HepG2 (cell line): Measurements from ENCODE around the gene MMP24OS. TPM values are rescaled to one million over a fixed set of nuclear protein-coding genes. Genes with fewer than 3 reads are reported as not detected.

Source experiments
- ARID2 ChIP-seq: sonication (generic); formaldehyde crosslinking; IDR thresholded peaks from 2 replicates; pipeline ENCODE4 v1.8.1; 2022; ENCODE audit warnings: mild to moderate bottlenecking, missing genetic modification reagents, borderline replicate concordance
- BRD4 ChIP-seq: sonication (generic); formaldehyde crosslinking; IDR thresholded peaks from 2 replicates; pipeline ENCODE4 v1.4.0; 2020; ENCODE audit warnings: missing genetic modification reagents
- CEBPG ChIP-seq: IDR thresholded peaks from 2 replicates; pipeline ENCODE4 v1.6.1; 2016
- CREB1 ChIP-seq, 2 experiments: fragments of 450-650 bp in 1 of 2; IDR thresholded peaks; 2 replicates each; pipeline ENCODE4 v1.6.1; 2016 to 2017; ENCODE audit warnings: control low read depth in 1 of 2, mild to moderate bottlenecking in 1 of 2, missing compliant biosample characterization in 1 of 2, missing genetic modification characterization in 1 of 2
- GZF1 ChIP-seq: sonication (generic); formaldehyde crosslinking; IDR thresholded peaks from 2 replicates; pipeline ENCODE4 v1.5.1; 2020; ENCODE audit warnings: mild to moderate bottlenecking, missing genetic modification reagents
- HOXA7 ChIP-seq: sonication (generic); formaldehyde crosslinking; IDR thresholded peaks from 2 replicates; pipeline ENCODE4 v1.8.1; 2022; ENCODE audit warnings: mild to moderate bottlenecking, missing genetic modification reagents, moderate library complexity
- IRF9 ChIP-seq: sonication (generic); formaldehyde crosslinking; IDR thresholded peaks from 2 replicates; pipeline ENCODE4 v1.8.0; 2022; ENCODE audit warnings: missing genetic modification reagents, mild to moderate bottlenecking, borderline replicate concordance
- JUN ChIP-seq: sonication (generic); formaldehyde crosslinking; IDR thresholded peaks from 2 replicates; pipeline ENCODE4 v1.4.0; 2020; ENCODE audit warnings: mild to moderate bottlenecking, missing genetic modification reagents
- NFKB2 ChIP-seq: sonication (generic); formaldehyde crosslinking; IDR thresholded peaks from 2 replicates; pipeline ENCODE4 v1.4.0; 2020; ENCODE audit warnings: missing genetic modification reagents, borderline replicate concordance
- NR0B2 ChIP-seq: sonication (generic); formaldehyde crosslinking; IDR thresholded peaks from 2 replicates; pipeline ENCODE4 v1.4.0; 2020; ENCODE audit warnings: mild to moderate bottlenecking, missing genetic modification reagents
- XRCC5 ChIP-seq: fragments of 200-400 bp; formaldehyde crosslinking; optimal IDR thresholded peaks from 2 replicates; pipeline ENCODE3; 2017; ENCODE audit warnings: mild to moderate bottlenecking, low read length
- ZBTB1 ChIP-seq: sonication (generic); formaldehyde crosslinking; IDR thresholded peaks from 2 replicates; pipeline ENCODE4 v1.4.0; 2020; ENCODE audit warnings: missing genetic modification reagents, borderline replicate concordance
- ZFX ChIP-seq: sonication (generic); formaldehyde crosslinking; IDR thresholded peaks from 2 replicates; pipeline ENCODE4 v1.4.0; 2020; ENCODE audit warnings: mild to moderate bottlenecking, low read depth, missing genetic modification reagents, moderate library complexity
- ZFY ChIP-seq: sonication (generic); formaldehyde crosslinking; IDR thresholded peaks from 2 replicates; pipeline ENCODE4 v1.4.0; 2020; ENCODE audit warnings: missing genetic modification reagents
- ZNF260 ChIP-seq: sonication (generic); formaldehyde crosslinking; IDR thresholded peaks from 2 replicates; pipeline ENCODE4 v1.4.0; 2020; ENCODE audit warnings: missing genetic modification reagents, low read depth, mild to moderate bottlenecking, borderline replicate concordance
- ZNF556 ChIP-seq: sonication (generic); formaldehyde crosslinking; IDR thresholded peaks from 2 replicates; pipeline ENCODE4 v1.4.0; 2020; ENCODE audit warnings: mild to moderate bottlenecking, missing genetic modification reagents, borderline replicate concordance
- ZNF883 ChIP-seq: sonication (generic); formaldehyde crosslinking; IDR thresholded peaks from 2 replicates; pipeline ENCODE4 v1.5.1; 2020; ENCODE audit warnings: mild to moderate bottlenecking, missing genetic modification reagents; ENCODE audit errors: not compliant biosample characterization
- ZSCAN21 ChIP-seq: sonication (generic); formaldehyde crosslinking; IDR thresholded peaks from 2 replicates; pipeline ENCODE4 v1.8.0; 2022; ENCODE audit warnings: mild to moderate bottlenecking, missing genetic modification reagents, moderate library complexity, borderline replicate concordance
- ZSCAN29 ChIP-seq: sonication (generic); formaldehyde crosslinking; conservative IDR thresholded peaks from 2 replicates; pipeline ENCODE4 v1.4.0; 2020; ENCODE audit warnings: mild to moderate bottlenecking, missing genetic modification reagents
- polyA plus RNA-seq, 8 experiments: library from polyadenylated mRNA; depleted of rRNA in 3 of 8; stranded (reverse) in 7 of 8; unstranded in 1 of 8; fragments of >200 nt; fragmentation: Illumina TruSeq in 4 of 8; extraction: Trizol in 4 of 8; gene quantifications; 2 replicates each; pipeline versions ENCODE4 v1.2.1 to v1.2.3, GENCODE V29; 2011 to 2016; ENCODE audit warnings: low read depth in 4 of 8, missing spikeins in 1 of 8, mixed read lengths in 1 of 8; ENCODE audit not compliant: insufficient read depth in 1 of 8
- total RNA-seq, 5 experiments: library from RNA; depleted of rRNA; stranded (reverse); fragments of >200 nt; fragmentation: Illumina TruSeq; extraction: Trizol; gene quantifications; 2 replicates each; pipeline ENCODE4 v1.2.3, GENCODE V29; 2016; ENCODE audit warnings: low read depth in 1 of 5
- TF ChIP-seq, protein P1 (sequence below): sonication (generic); formaldehyde crosslinking; IDR thresholded peaks from 2 replicates; pipeline ENCODE4 v1.4.0; 2020; ENCODE audit warnings: missing genetic modification reagents, low read depth, mild to moderate bottlenecking, borderline replicate concordance
- TF ChIP-seq, protein P2 (sequence below): fragments of 450-650 bp; IDR thresholded peaks from 2 replicates; pipeline ENCODE4 v1.6.1; 2017

The MMP24OS gene
- total and polyA plus RNA-seq, 2 of the 13 experiments (the other 11 are each of a cell fraction or from before 2014, with no cell fraction given), result 6.0 to 8.5 TPM

- peak; percentile 84; the same call in 1 of the 2 replicates for TF ChIP-seq NFKB2 (CRISPR knock-in tag)
- no peak for TF ChIP-seq GZF1 (CRISPR knock-in tag)
- peak; percentile 81; the same call in 1 of the 2 replicates for TF ChIP-seq NR0B2
- TF ChIP-seq CREB1 (IDR thresholded peaks at IDR 0.05), result peak; percentile 42; the same call in 1 of the 2 replicates
- TF ChIP-seq CREB1 (CRISPR knock-in tag; IDR thresholded peaks at IDR 0.05), result no peak
- TF ChIP-seq BRD4 (CRISPR knock-in tag), result no peak
- TF ChIP-seq XRCC5, result peak; percentile 96
- TF ChIP-seq, protein P1, sequence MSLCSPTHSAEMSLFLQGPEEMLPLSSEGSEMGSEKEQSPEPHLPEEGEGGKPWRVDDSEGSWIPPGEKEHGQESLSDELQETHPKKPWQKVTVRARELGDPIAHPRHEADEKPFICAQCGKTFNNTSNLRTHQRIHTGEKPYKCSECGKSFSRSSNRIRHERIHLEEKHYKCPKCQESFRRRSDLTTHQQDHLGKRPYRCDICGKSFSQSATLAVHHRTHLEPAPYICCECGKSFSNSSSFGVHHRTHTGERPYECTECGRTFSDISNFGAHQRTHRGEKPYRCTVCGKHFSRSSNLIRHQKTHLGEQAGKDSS (CRISPR knock-in tag), result peak; percentile 63; the same call in 1 of the 2 replicates
- 0 out of 2 replicates have a peak, but pooled peaks have one; percentile 57 for TF ChIP-seq ZSCAN29 (CRISPR knock-in tag)
- TF ChIP-seq ZNF260, result no peak
- peak; percentile 74 for TF ChIP-seq ZFY (CRISPR knock-in tag)
- peak; percentile 78 for TF ChIP-seq ZNF883 (CRISPR knock-in tag)
- TF ChIP-seq ZNF556 (CRISPR knock-in tag), result peak; percentile 53; the same call in 1 of the 2 replicates
- TF ChIP-seq ARID2, result no peak
- peak; percentile 67; the same call in 1 of the 2 replicates for TF ChIP-seq ZSCAN21 (CRISPR knock-in tag)
- no peak for TF ChIP-seq CEBPG (CRISPR knock-in tag)
- TF ChIP-seq JUN (CRISPR knock-in tag), result peak; percentile 50; the same call in 1 of the 2 replicates
- TF ChIP-seq, protein P2, sequence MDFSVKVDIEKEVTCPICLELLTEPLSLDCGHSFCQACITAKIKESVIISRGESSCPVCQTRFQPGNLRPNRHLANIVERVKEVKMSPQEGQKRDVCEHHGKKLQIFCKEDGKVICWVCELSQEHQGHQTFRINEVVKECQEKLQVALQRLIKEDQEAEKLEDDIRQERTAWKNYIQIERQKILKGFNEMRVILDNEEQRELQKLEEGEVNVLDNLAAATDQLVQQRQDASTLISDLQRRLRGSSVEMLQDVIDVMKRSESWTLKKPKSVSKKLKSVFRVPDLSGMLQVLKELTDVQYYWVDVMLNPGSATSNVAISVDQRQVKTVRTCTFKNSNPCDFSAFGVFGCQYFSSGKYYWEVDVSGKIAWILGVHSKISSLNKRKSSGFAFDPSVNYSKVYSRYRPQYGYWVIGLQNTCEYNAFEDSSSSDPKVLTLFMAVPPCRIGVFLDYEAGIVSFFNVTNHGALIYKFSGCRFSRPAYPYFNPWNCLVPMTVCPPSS, result no peak
- TF ChIP-seq ZBTB1 (CRISPR knock-in tag), result no peak
- TF ChIP-seq IRF9, result peak; percentile 22; the same call in 1 of the 2 replicates
- TF ChIP-seq HOXA7 (CRISPR knock-in tag), result no peak
- TF ChIP-seq ZFX (CRISPR knock-in tag), result peak; percentile 84
Measured at GRCh38 chr20:35269055-35269781, 8.7 kb downstream of the MMP24OS start (continued).
